Gastrocnemius medialis (tissue), 4 donors: ENCODE measurements around the gene FLT1. TPM values are rescaled to one million over a fixed set of nuclear protein-coding genes. Genes with fewer than 3 reads are reported as not detected.

ENCODE experiments used
- ATAC-seq, 2 donors: fragments of 150-250 bp; one replicate each; pipeline ENCODE4 v1.9.1; 2016
- DNase-seq, 2 donors: peaks; one replicate each; pipeline ENCODE4 v3.0.0-alpha.2; 2019
- H3K27ac ChIP-seq, 4 donors: fragments of 200-600 bp; sonication (generic); 1 replicate in 1 of 4; 2 replicates in 3 of 4; pipeline ENCODE4 v1.5.1; 2016 to 2018; ENCODE audit warnings: mild to moderate bottlenecking in 2 of 4, moderate library complexity in 1 of 4
- H3K27me3 ChIP-seq, 3 donors: fragments of 200-600 bp; sonication (generic) in 2 of 3; 1 replicate in 1 of 3; 2 replicates in 2 of 3; pipeline versions ENCODE4 v1.5.1 to v1.6.0; 2016 to 2019; ENCODE audit warnings: mild to moderate bottlenecking in 1 of 3, moderate library complexity in 1 of 3
- H3K36me3 ChIP-seq, 2 donors: fragments of 200-600 bp; sonication (generic) in 1 of 2; one replicate each; pipeline ENCODE4 v1.5.1; 2017 to 2018
- H3K4me1 ChIP-seq, 2 donors: fragments of 200-600 bp; sonication (generic) in 1 of 2; one replicate each; pipeline ENCODE4 v1.5.1; 2016 to 2017; ENCODE audit warnings: mild to moderate bottlenecking in 2 of 2
- H3K4me3 ChIP-seq, 4 donors: fragments of 200-600 bp; sonication (generic) in 3 of 4; 1 replicate in 1 of 4; 2 replicates in 3 of 4; pipeline ENCODE4 v1.5.1; 2016 to 2019; ENCODE audit warnings: mild to moderate bottlenecking in 2 of 4
- H3K9me3 ChIP-seq, 3 donors: fragments of 200-600 bp; sonication (generic) in 2 of 3; 1 replicate in 1 of 3; 2 replicates in 2 of 3; pipeline ENCODE4 v1.5.1; 2016 to 2019
- POLR2A ChIP-seq, 2 donors: fragments of 450-650 bp; IDR thresholded peaks; one replicate each; pipeline ENCODE4 v1.6.1; 2017; ENCODE audit warnings: antibody characterized with exemption in 2 of 2, mild to moderate bottlenecking in 2 of 2, moderate library complexity in 2 of 2
- in situ Hi-C, 4 donors: fragments of 200-750 bp; cut with MboI; loops; one replicate each; pipeline versions ENCODE4 v1.15.0 to v1.8.0; 2017; ENCODE audit warnings: low sequenced_read_pairs in 4 of 4
- intact Hi-C: fragments of 100-400 bp; cut with DNase I; formaldehyde crosslinking; loops from one replicate; pipeline ENCODE4 v1.15.1; 2023; ENCODE audit warnings: low total_unique reads
- total RNA-seq, 4 donors: library from RNA; depleted of rRNA; stranded (reverse); fragments of >200 nt; gene quantifications; one replicate each; pipeline versions ENCODE4 v1.1.0 to v1.2.3, GENCODE V29; 2016
- TF ChIP-seq, protein P1 (sequence below), 5 experiments: fragments of 450-650 bp in 3 of 5; fragments of 200-600 bp in 2 of 5; sonication (generic) in 2 of 5; IDR thresholded peaks in 4 of 5; conservative IDR thresholded peaks in 1 of 5; 1 replicate in 4 of 5; 2 replicates in 1 of 5; pipeline ENCODE4 v1.5.1; 2016 to 2019; ENCODE audit warnings: antibody characterized with exemption in 5 of 5, mild to moderate bottlenecking in 3 of 5, moderate library complexity in 3 of 5

FLT1 gene
- total RNA-seq, 4 donors from 2014 or later = 20.7 to 42.9 (median 29.5) TPM

DNA sequence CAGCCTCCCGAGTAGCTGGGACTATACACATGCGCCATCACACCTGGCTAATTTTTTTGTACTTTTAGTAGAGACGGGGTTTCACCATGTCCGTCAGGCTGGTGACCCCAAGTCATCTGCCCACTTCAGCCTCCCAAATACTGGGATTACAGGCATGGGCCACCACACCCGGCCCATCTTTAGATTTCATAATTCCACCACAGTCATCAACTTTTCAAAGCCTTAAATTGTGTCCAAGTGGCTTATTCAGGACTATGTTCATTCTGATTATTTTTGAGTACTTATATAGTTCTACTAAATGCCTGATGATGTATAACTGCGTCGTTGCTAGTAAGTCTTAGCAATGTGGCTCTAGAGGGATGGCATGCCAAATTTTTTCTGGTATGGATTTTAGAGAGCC, 36.9 kb downstream of the FLT1 start:
- no peaks in the 10 kb centered on the region for H3K4me1 ChIP-seq
- H3K4me3 ChIP-seq = no peak overlapping the region
- in situ Hi-C loops (no loop called here), intact Hi-C loops (loop anchor here (2.0 kb wide), 1 partner anchor 63 kb away; no protein-coding TSS in a partner anchor)
- no peaks in the 10 kb centered on the region for H3K27me3 ChIP-seq
- TF ChIP-seq, protein P1, sequence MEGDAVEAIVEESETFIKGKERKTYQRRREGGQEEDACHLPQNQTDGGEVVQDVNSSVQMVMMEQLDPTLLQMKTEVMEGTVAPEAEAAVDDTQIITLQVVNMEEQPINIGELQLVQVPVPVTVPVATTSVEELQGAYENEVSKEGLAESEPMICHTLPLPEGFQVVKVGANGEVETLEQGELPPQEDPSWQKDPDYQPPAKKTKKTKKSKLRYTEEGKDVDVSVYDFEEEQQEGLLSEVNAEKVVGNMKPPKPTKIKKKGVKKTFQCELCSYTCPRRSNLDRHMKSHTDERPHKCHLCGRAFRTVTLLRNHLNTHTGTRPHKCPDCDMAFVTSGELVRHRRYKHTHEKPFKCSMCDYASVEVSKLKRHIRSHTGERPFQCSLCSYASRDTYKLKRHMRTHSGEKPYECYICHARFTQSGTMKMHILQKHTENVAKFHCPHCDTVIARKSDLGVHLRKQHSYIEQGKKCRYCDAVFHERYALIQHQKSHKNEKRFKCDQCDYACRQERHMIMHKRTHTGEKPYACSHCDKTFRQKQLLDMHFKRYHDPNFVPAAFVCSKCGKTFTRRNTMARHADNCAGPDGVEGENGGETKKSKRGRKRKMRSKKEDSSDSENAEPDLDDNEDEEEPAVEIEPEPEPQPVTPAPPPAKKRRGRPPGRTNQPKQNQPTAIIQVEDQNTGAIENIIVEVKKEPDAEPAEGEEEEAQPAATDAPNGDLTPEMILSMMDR (IDR thresholded peaks at IDR 0.05 in 4 of 5, conservative IDR thresholded peaks at IDR 0.05 in 1 of 5) = no peak
- no peak for TF ChIP-seq POLR2A (IDR thresholded peaks at IDR 0.05)
- H3K36me3 ChIP-seq = peaks cover 0 to 7% of the 10 kb centered on the region in 2 donors
- DNase-seq = no peak
- ATAC-seq = no peak
- H3K27ac ChIP-seq = no peak overlapping the region
- H3K9me3 ChIP-seq = no peaks in the 10 kb centered on the region

DNA sequence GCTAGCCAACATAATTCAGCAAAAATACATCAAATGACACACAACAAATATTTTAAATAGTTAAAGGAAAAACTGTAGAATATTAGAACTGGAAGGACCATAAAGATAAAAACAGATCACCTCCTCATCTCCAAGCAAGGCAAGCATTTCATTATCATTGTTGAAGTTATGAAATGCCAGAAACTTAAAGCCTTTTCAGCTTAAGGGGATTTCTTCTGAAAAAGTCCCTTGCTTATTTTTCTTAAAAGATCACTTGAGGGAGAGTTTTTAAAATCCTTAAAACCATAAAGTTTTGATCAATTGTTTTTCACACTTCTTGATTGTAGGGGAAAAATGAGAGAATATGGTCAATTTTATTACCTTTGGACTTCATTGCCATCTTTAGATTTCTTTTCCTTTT, 37.4 kb downstream of the FLT1 start:
- Histone ChIP-seq H3K4me3 (no peak overlapping the region), H3K9me3 (no peaks in the 10 kb centered on the region), H3K27me3 (no peaks in the 10 kb centered on the region), H3K4me1 (no peaks in the 10 kb centered on the region), H3K27ac (no peak overlapping the region), H3K36me3 (peaks cover 0 to 7% of the 10 kb centered on the region in 2 donors)
- ATAC-seq (no peak), DNase-seq (no peak)
- TF ChIP-seq, protein P1 (IDR thresholded peaks at IDR 0.05 in 4 of 5, conservative IDR thresholded peaks at IDR 0.05 in 1 of 5) = no peak
- TF ChIP-seq POLR2A (IDR thresholded peaks at IDR 0.05) = no peak
- intact Hi-C loops (no loop called here), in situ Hi-C loops (no loop called here)

DNA sequence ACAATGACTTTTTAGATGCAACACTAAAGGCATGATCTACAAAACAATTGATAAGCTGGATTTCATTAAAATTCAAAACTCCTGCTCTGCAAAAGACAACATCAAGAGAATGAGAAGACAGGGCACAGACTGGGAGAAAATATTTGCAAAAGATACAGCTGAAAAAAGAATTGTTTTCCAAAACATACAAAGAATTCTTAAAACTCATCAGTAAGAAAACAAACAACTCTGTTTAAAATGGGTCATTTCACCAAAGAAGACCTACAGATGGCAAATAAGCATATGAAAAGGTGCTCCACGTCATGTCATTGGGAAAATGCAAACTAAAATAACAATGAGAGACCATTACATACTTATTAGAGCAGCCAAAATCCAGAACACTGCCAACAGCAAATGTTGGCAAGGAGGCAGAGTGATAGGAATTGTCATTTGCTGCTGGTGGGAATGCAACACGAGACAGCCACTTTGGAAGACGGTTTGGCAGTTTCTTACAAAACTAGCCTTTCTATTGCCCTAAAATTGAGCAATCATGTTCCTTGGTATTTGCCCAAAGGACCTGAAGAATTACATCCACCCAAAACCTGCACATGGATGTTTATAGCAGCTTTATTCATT, 39.2 kb downstream of the FLT1 start:
- H3K27me3 ChIP-seq = no peaks in the 10 kb centered on the region
- intact Hi-C loops (no loop called here), in situ Hi-C loops (no loop called here)
- no peak for DNase-seq
- no peaks in the 10 kb centered on the region for H3K9me3 ChIP-seq
- H3K4me3 ChIP-seq = no peak overlapping the region
- peaks cover 0 to 5% of the 10 kb centered on the region in 2 donors for H3K4me1 ChIP-seq
- no peak for ATAC-seq
- TF ChIP-seq, protein P1 (IDR thresholded peaks at IDR 0.05 in 4 of 5, conservative IDR thresholded peaks at IDR 0.05 in 1 of 5) = no peak
- no peak for TF ChIP-seq POLR2A (IDR thresholded peaks at IDR 0.05)
- H3K27ac ChIP-seq = no peak overlapping the region
- no peaks in the 10 kb centered on the region for H3K36me3 ChIP-seq

DNA sequence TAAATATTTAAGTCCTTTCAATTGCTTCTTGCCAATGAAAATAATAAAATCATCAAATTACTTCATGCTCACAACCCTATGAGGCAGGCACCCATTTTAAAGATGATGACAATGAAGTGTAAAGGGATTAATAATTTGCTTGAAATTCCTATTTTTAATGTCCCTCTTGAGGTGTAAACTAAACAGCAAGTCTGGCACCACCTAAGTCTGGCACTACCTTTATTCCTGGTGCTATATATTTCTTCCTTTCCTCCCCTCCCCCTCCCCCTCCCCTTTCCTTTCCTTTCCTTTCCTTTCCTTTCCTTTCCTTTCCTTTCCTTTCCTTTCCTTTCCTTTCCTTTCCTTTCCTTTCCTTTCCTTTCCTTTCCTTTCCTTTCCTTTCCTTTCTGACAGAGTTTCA, 42.2 kb downstream of the FLT1 start:
- in situ Hi-C loops (no loop called here), intact Hi-C loops (no loop called here)
- H3K4me1 ChIP-seq = peaks cover 0 to 5% of the 10 kb centered on the region in 2 donors
- no peak overlapping the region for H3K4me3 ChIP-seq
- H3K27me3 ChIP-seq = no peaks in the 10 kb centered on the region
- DNase-seq = no peak
- H3K27ac ChIP-seq = no peak overlapping the region
- TF ChIP-seq, protein P1 (IDR thresholded peaks at IDR 0.05 in 4 of 5, conservative IDR thresholded peaks at IDR 0.05 in 1 of 5) = no peak
- no peak for TF ChIP-seq POLR2A (IDR thresholded peaks at IDR 0.05)
- no peak for ATAC-seq
- no peaks in the 10 kb centered on the region for H3K9me3 ChIP-seq
- H3K36me3 ChIP-seq = no peaks in the 10 kb centered on the region
